ENCODE data around the gene OR8D1.

DNA sequence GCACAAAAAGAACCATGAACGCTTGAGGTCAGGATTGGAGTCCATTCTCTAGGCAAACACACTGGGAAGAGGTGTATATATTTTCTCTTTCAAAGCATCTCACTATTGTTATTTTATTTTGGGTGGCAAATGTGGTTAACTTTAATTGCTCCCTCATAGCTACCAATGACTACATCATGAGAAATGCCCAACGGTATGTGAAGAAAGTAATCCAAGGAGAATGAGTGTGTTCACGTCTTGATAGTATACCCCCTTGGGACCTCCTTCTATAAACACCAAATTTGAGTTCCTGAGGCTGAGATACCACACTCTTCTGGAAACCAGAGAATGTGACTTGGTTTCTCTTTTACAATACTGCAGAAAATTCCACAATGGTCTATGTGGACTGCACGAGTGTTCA is 15.8 kb downstream of the OR8D1 start:
- TF ChIP-seq POLR2AphosphoS5 (IDR thresholded peaks at IDR 0.05; ENCODE audit: insufficient read depth, low read depth, low read length) (no peak), POLR2A (IDR thresholded peaks at IDR 0.05; ENCODE audit: low read depth, low read length) (no peak), EZH2 (IDR thresholded peaks at IDR 0.05; ENCODE audit: borderline replicate concordance, low read depth, low read length, severe bottlenecking) (no peak), MAX (IDR thresholded peaks at IDR 0.05; ENCODE audit: insufficient read depth, insufficient read length) (no peak)
- TF ChIP-seq, protein P1, sequence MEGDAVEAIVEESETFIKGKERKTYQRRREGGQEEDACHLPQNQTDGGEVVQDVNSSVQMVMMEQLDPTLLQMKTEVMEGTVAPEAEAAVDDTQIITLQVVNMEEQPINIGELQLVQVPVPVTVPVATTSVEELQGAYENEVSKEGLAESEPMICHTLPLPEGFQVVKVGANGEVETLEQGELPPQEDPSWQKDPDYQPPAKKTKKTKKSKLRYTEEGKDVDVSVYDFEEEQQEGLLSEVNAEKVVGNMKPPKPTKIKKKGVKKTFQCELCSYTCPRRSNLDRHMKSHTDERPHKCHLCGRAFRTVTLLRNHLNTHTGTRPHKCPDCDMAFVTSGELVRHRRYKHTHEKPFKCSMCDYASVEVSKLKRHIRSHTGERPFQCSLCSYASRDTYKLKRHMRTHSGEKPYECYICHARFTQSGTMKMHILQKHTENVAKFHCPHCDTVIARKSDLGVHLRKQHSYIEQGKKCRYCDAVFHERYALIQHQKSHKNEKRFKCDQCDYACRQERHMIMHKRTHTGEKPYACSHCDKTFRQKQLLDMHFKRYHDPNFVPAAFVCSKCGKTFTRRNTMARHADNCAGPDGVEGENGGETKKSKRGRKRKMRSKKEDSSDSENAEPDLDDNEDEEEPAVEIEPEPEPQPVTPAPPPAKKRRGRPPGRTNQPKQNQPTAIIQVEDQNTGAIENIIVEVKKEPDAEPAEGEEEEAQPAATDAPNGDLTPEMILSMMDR (IDR thresholded peaks at IDR 0.05; ENCODE audit: extremely low read depth in 1 of 2, insufficient read depth in 1 of 2, low read depth in 1 of 2, low read length in 2 of 2) = no peak
